ENCODE measurements around the gene RAPGEF1. TPM values are rescaled to one million over a fixed set of nuclear protein-coding genes. Genes with fewer than 3 reads are reported as not detected.

RAPGEF1 gene
- total RNA-seq, 1 experiment from 2014 or later, result 47.1 TPM

DNA sequence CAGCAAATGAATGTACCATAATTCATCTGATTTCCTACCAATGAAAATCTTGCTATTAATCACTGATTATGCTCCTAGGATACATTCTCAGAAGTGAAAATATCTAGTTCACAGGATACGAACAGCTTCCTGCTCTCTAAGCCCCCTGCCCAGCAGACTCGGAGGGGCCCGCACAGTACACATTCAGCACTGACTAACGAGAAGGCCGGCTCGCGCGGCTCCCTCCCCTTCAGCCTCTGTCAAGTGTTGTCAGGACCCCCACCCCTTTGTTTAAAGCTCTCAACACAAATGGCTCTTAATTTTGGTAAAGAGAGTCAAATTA lies 112.6 kb downstream of the RAPGEF1 start:
- DNase-seq, result no peak
- H3K36me3 ChIP-seq (replicated peaks; ENCODE audit: control insufficient read depth, insufficient read depth, low read length), result peaks cover 15% of the 10 kb centered on the region
- no peaks in the 10 kb centered on the region for H3K27me3 ChIP-seq (ENCODE audit: control insufficient read depth, insufficient read depth, low read length)
- no peak overlapping the region for H3K4me3 ChIP-seq (ENCODE audit: insufficient read depth, low read depth, low read length)

- Histone ChIP-seq H3K27me3 (ENCODE audit: control insufficient read depth, insufficient read depth, low read length) (no peaks in the 10 kb centered on the region), H3K4me3 (ENCODE audit: insufficient read depth, low read depth, low read length) (no peak overlapping the region), H3K36me3 (replicated peaks; ENCODE audit: control insufficient read depth, insufficient read depth, low read length) (peaks cover 20% of the 10 kb centered on the region)
- DNase-seq, result no peak
Observed at GRCh38 chr9:131625790-131626670, 113.8 kb downstream of the RAPGEF1 start.

- H3K4me3 ChIP-seq (ENCODE audit: insufficient read depth, low read depth, low read length), result no peak overlapping the region
- DNase-seq, result no peak
- no peaks in the 10 kb centered on the region for H3K27me3 ChIP-seq (ENCODE audit: control insufficient read depth, insufficient read depth, low read length)
- H3K36me3 ChIP-seq (replicated peaks; ENCODE audit: control insufficient read depth, insufficient read depth, low read length), result peaks cover 26% of the 10 kb centered on the region
Observed at GRCh38 chr9:131625508-131625787, 114.4 kb downstream of the RAPGEF1 start.

GRCh38 chr9:131624636-131625507 lies 115.0 kb downstream of the RAPGEF1 start:
- H3K36me3 ChIP-seq (replicated peaks; ENCODE audit: control insufficient read depth, insufficient read depth, low read length), result peaks cover 29% of the 10 kb centered on the region

DNA sequence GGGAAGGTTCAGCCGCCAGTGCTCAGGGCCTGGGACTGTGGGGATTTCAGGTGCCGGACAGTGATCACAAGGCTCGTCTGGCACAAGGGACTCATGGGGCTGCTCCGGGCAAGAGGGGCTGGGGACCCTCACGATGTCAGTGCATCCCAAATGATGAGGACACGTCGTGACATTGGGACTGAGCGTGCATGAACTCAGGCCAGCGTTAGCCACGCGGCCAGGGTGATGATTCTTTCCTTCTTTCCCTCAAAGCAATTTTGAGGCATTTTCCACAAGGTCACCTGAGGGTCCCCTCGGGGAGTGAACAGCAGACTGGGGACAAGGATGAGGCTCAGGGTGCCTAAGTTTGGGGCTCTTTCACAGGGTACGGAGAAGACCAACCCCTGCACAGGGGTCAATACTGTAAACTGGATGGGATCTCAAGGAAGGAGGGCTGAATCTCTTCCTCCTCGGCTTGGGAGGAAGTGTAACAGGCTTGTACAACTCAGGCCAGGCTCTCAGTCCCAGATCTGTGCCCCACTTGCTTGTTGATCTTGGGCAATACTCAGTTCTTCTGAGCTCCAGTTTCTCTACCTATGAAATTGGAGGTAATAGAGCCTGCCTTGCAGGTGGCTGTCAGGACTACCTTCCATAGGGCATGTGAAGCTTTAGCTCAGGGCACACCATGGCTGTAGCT lies 116.1 kb downstream of the RAPGEF1 start:
- Histone ChIP-seq H3K36me3 (replicated peaks; ENCODE audit: control insufficient read depth, insufficient read depth, low read length) (peaks cover 37% of the 10 kb centered on the region), H3K4me3 (ENCODE audit: insufficient read depth, low read depth, low read length) (no peak overlapping the region), H3K27me3 (ENCODE audit: control insufficient read depth, insufficient read depth, low read length) (no peaks in the 10 kb centered on the region)
- DNase-seq, result no peak

More at GRCh38 chr9:131624636-131625507, 115.0 kb downstream of the RAPGEF1 start:
- Histone ChIP-seq H3K27me3 (ENCODE audit: control insufficient read depth, insufficient read depth, low read length) (no peaks in the 10 kb centered on the region), H3K4me3 (ENCODE audit: insufficient read depth, low read depth, low read length) (no peak overlapping the region)
- DNase-seq, result no peak

- Histone ChIP-seq H3K27me3 (ENCODE audit: control insufficient read depth, insufficient read depth, low read length) (no peaks in the 10 kb centered on the region), H3K36me3 (replicated peaks; ENCODE audit: control insufficient read depth, insufficient read depth, low read length) (peaks cover 37% of the 10 kb centered on the region), H3K4me3 (ENCODE audit: insufficient read depth, low read depth, low read length) (no peak overlapping the region)
- DNase-seq, result no peak
Observed at GRCh38 chr9:131622523-131622922, 117.4 kb downstream of the RAPGEF1 start.

DNA sequence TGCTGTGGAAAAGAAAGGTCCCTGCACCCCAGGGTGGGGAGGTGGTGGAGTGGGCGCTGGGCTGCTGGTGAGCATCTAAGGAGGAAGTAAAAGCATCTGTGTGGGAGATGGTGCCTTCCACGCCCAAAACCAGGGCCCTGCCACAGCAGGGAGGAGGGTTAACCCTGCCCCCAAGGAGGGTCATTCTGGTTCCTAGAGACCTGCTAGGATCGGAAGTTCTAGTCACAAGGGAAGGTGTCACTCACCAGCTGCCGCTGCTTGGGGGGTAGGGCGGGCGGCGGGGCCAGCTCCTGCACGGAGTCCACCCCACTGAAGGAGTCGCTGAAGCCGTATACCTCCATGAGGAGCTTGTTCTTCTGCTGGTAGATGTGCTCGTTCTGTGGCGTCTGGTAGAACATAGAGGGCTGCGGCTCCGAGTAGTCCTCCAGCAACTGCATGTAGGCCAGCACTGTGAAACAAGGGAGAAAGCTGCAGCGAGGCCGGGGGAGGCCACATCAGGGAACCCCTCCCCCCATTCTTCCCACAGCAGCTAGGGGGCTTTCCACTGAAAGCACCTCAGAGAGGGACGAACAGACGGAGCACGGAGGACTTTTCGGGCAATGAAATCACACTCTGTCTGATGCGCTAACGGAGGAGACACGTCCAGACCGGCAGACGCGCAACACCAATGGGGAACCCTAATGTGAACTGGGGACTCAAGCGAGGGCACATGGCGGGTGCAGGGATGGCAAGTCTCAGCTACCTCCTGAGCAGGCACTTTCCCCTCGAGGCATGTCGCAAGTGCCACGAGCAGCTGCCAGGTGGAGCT lies 118.1 kb downstream of the RAPGEF1 start:
- no peak for DNase-seq
- peaks cover 37% of the 10 kb centered on the region for H3K36me3 ChIP-seq (replicated peaks; ENCODE audit: control insufficient read depth, insufficient read depth, low read length)

GRCh38 chr9:131620764-131621520 lies 118.9 kb downstream of the RAPGEF1 start:
- DNase-seq, result no peak
- H3K36me3 ChIP-seq (replicated peaks; ENCODE audit: control insufficient read depth, insufficient read depth, low read length), result peaks cover 35% of the 10 kb centered on the region
- no peaks in the 10 kb centered on the region for H3K27me3 ChIP-seq (ENCODE audit: control insufficient read depth, insufficient read depth, low read length)
- H3K4me3 ChIP-seq (ENCODE audit: insufficient read depth, low read depth, low read length), result no peak overlapping the region

More for the DNA sequence above, 118.1 kb downstream of the RAPGEF1 start:
- H3K4me3 ChIP-seq (ENCODE audit: insufficient read depth, low read depth, low read length), result no peak overlapping the region
- no peaks in the 10 kb centered on the region for H3K27me3 ChIP-seq (ENCODE audit: control insufficient read depth, insufficient read depth, low read length)

DNA sequence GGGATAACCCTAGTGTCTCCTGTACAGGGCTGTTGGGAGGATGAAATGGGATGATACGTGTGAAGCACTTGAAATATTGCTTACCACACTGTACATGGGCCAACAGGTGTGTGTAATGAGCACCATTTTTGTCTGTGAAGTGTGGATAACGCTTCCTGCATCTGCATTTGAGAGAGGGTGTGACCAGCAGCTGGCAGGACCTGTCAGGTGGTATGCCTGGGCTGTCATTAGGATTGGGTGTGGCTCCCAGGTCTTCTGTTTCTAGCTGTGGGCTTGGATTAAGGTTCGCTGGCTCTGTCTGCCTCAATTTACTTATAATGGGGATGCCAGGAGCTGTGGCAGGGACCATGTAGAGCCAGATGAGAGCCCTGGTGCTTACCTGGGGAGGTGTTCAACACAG lies 120.2 kb downstream of the RAPGEF1 start:
- H3K4me3 ChIP-seq (ENCODE audit: insufficient read depth, low read depth, low read length), result no peak overlapping the region
- H3K27me3 ChIP-seq (ENCODE audit: control insufficient read depth, insufficient read depth, low read length), result no peaks in the 10 kb centered on the region
- no peak for DNase-seq
- H3K36me3 ChIP-seq (replicated peaks; ENCODE audit: control insufficient read depth, insufficient read depth, low read length), result peaks cover 28% of the 10 kb centered on the region

DNA sequence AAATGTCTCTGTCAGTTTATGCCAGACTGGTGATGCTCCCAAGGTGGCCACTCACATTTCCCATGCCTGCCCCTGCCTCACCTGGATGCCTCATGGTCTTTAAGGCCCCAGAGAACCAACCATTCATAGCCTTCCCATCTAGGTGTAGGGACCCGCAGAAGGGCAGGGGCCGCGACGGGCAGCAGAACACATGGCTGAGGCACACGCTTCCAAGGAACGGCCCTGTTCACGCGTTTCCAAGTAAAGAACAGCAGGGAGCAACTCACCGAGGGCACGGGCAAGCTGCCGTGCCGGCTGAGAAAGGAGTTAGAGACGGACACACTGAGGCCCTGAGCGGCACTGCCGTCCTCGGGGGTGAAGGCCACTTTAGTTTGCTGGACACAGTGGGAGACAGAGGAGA lies 121.1 kb downstream of the RAPGEF1 start:
- H3K27me3 ChIP-seq (ENCODE audit: control insufficient read depth, insufficient read depth, low read length), result no peaks in the 10 kb centered on the region
- H3K4me3 ChIP-seq (ENCODE audit: insufficient read depth, low read depth, low read length), result no peak overlapping the region
- H3K36me3 ChIP-seq (replicated peaks; ENCODE audit: control insufficient read depth, insufficient read depth, low read length), result peaks cover 23% of the 10 kb centered on the region
- no peak for DNase-seq

DNA sequence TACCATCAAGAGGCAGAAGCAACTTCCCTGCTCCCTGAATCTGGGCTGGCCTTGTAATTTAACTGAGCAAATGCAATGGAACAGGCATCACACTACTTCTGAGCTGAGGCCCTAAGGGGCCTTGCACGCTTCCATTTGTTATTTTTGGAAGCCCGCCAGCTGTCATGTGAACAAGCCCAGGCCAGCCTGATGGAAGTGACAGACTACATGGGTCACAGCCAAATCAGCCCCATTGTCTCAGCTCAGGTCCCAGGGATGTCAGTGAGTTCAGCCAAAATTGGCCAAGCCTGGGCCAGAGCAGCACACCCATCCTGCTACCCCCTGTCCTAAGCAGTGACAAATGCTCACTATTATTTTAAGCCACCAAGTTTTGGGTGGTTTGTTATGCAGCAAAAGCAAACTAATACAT lies 121.8 kb downstream of the RAPGEF1 start:
- H3K27me3 ChIP-seq (ENCODE audit: control insufficient read depth, insufficient read depth, low read length), result no peaks in the 10 kb centered on the region
- no peak overlapping the region for H3K4me3 ChIP-seq (ENCODE audit: insufficient read depth, low read depth, low read length)
- no peak for DNase-seq
- H3K36me3 ChIP-seq (replicated peaks; ENCODE audit: control insufficient read depth, insufficient read depth, low read length), result peaks cover 23% of the 10 kb centered on the region

DNA sequence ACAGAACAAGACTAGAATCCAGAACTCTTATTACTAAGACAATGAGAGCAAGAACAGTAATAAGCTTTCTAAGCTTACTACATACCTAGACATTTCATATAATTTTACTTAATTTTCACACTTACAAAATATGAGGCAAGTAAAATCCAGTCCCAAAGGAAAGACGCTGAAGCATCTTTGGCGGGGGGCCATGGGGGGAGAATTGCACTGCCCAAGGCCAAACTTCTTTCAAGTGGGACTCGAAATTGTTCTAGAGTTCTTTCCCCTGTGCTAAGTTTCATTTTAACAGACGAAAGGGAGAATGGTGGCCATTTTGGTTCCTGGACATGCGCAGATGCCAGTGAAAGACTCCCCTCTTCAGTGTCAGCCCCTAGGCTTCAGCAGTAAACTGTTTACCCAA lies 122.3 kb downstream of the RAPGEF1 start:
- no peak for DNase-seq

GRCh38 chr9:131616983-131617604 lies 122.8 kb downstream of the RAPGEF1 start:
- H3K36me3 ChIP-seq (replicated peaks; ENCODE audit: control insufficient read depth, insufficient read depth, low read length), result peaks cover 27% of the 10 kb centered on the region
- no peak for DNase-seq
- H3K4me3 ChIP-seq (ENCODE audit: insufficient read depth, low read depth, low read length), result no peak overlapping the region
- no peaks in the 10 kb centered on the region for H3K27me3 ChIP-seq (ENCODE audit: control insufficient read depth, insufficient read depth, low read length)

More for the DNA sequence above, 122.3 kb downstream of the RAPGEF1 start:
- Histone ChIP-seq H3K36me3 (replicated peaks; ENCODE audit: control insufficient read depth, insufficient read depth, low read length) (peaks cover 27% of the 10 kb centered on the region), H3K4me3 (ENCODE audit: insufficient read depth, low read depth, low read length) (no peak overlapping the region), H3K27me3 (ENCODE audit: control insufficient read depth, insufficient read depth, low read length) (no peaks in the 10 kb centered on the region)

Data from H7 (cell line).